Femur (tissue), 1 donor: ENCODE results near the gene LBH.

Experiments
- DNase-seq: peaks from one replicate; pipeline ENCODE4 v3.0.0-alpha.2; 2017

The LBH gene

GRCh38 chr2:30235859-30236535, 4.7 kb downstream of the LBH start:
- DNase-seq, result no peak

- DNase-seq, result no peak
Measured at GRCh38 chr2:30236591-30237238, 5.4 kb downstream of the LBH start.

DNA sequence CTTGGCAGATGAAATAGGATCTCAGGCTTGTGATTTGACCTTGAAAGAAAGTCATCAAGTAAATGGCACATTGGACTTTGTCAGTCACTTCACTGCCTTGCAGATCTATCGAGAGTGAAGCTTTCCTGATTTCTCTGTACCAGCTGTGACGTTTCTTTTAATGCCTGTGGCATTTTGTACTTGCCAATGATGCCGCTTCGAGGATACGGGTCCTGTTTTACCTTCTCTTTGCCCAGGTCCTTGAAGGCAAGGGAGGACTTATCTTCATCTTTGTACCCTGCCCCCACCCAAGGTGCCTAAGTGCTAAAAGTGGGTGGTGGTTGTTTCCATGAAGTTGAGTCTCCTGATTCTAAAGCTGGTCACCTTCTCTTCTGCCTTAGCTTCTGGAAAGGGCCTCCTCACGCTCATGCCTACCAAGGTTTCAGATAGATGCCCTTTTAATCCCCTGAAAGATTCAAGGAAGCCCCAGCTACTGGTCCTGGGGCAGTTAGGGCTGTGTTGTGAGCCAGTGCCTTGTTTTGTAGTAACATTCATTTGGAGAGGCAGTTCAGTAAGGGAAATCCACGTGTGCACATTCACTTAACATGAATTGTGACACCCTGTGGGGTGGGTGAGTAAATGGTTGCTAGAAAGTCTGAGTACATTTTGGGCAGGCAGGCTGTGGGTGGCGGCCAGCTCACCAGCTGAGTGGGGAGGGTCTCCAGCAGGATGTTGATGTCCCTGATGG, 6.1 kb downstream of the LBH start:
- DNase-seq, result no peak

DNA sequence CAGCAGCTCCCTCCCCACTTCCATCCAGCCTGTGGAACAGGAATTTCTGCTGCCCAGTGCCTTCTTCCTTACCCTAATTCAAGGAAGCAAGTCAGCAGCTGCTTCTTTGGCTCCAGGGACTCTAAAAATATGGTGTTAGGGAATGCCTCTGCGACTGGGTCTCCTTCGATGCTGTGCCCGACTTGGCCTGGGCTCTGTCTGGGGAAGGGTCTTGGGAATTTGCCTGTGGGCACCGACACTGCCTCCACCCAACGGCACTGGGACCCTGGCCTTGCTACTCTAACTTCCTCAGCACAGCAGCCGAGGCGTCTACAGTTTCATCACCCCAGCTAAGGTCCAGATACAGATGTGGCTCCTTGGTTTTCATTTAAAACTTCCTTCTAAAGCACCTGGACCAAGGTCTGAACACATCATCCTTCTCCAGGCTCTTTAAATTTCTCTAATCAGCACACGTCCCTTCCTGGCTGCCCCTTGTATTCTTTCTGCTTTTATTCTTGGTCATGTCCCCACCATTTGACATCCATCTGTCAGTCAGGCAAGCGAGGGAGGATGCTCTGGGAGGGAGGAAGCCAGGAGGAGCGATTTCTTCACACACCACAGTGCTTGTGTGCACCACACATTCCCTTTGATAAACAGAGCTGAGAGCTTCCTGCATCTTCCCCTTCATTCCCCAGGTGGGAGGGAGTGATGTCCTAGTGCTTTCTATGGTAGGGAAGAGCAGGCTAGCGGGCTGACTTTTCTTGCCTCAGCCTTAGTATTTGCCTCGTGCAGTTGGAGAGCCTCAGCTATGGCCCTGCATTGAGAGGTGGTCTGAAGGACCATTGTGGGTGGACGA, 6.8 kb downstream of the LBH start:
- DNase-seq, result no peak

- peak; percentile 83 for DNase-seq
Measured at GRCh38 chr2:30239308-30239985, 8.1 kb downstream of the LBH start.

- DNase-seq, result peak; percentile 42
Measured at GRCh38 chr2:30239986-30240752, 8.8 kb downstream of the LBH start.

DNA sequence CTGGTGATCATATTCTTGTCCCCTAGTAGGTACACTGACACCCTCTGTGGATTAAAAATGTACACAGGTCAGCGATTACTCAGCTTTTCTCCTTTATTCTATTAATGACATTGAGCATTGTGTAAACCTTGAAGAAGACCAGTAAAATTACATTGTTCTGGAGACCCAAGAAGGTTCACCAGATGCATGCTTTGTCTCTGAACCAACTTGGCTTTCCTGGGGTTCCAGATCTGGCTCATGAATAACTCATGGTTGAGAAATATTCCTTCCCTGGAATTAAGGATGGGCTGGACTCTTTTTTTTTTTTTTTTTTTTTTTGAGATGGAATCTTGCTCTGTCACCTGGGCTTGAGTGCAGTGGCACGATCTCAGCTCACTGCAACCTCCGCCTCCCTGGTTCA, 11.9 kb downstream of the LBH start:
- DNase-seq, result no peak

- DNase-seq, result no peak
Measured at GRCh38 chr2:30245364-30245763, 14.0 kb downstream of the LBH start.

DNA sequence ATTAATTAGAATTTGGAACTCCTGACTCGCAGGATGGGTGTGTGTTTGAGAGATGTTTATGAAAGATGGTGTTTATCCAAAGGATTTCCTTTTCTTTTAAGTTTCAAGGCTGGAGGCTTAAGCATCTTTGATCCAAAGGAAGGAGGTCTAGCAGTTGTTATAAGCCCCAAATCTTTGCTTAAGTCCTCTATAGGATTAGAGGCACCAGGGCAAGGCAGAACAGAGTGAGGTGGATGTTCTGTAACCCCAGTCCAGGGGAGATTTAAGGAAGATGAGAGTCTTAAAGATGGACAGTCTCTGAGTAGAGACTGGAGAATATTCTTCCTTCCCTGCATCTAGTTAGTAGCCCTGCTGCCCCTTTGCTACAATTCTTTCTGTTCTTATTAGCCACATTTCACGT, 17.5 kb downstream of the LBH start:
- DNase-seq, result no peak

DNA sequence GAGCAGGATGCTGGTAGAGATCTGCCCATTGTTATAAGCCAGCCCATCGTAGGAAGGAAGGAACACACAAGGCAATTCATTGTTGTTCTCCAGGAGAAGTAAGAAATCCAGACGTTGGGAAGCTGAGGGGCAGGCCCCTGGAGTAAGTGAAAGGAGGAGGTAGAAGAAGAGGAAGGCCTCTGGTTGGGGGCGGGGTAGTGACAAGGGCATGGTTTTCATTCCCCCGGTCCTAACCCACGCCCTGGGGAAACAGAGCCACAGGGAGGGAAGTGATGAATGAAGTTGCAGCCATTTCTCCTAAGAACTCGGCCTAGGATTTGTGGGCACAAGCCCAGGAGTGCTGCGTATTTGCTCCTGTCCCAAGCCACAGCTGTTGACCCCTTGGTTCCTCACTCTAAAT, 18.0 kb downstream of the LBH start:
- no peak for DNase-seq

DNA sequence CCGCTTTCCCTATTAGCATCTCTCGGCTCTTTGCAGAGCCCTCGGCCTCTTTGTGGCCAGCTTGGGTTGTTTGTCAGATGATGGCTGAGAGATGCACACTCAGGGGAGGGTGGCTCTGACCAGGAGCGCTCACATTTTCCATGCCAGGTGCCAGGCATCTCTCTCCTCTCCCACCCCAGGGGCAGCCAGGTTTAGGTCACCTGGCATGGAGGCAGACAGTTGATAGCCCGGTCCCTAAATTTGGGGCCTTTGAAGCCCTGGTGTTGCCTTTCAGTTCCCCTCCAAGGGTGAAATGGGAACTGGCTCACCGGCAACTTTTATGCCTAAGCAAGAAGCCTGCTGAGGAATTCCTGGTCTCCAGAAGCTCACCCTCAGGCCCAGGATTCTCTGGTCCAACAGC, 19.1 kb downstream of the LBH start:
- DNase-seq, result no peak

GRCh38 chr2:30252723-30253701, 21.7 kb downstream of the LBH start:
- DNase-seq, result peak; percentile 80

DNA sequence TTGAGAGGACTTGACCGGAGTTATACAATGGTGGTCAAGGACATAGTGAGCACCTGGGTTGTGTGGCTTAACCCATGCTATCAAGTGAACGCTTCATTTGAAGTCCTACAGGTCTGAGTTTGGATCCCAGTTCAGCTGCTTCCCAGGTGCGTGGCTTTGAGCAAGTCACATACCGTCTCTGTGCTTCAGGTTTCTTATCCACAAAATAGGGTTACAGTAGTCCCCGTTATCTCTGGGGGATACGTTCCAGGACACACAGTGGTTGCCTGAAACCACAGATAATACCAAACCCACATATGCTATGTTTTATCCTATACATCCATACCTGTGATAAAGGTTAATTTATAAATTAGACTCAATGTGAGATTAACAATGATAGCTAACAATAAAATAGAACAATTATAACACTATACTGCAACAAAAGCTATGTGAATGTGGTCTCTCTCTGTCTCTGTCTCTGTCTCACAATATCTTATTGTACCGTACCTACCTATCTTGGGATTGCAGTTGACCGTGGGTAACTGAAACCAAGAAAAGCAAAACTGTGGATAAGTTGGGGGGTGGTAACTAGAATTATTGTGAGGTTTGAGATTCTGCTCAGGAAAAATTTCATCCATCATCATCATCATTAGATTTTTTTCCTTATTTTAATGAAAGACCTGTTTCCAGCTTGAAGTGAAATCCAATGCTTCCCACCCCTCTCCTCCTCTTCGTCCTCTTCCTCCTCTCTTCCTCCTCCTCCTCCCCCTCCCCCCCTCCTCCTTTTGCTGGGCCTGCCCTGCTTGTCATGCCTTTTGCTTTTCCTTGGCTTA, 22.7 kb downstream of the LBH start:
- DNase-seq, result no peak

- DNase-seq, result no peak
Measured at GRCh38 chr2:30254685-30255001, 23.3 kb downstream of the LBH start.

- DNase-seq, result no peak
Measured at GRCh38 chr2:30255026-30255425, 23.7 kb downstream of the LBH start.

- no peak for DNase-seq
Measured at GRCh38 chr2:30255466-30256408, 24.4 kb downstream of the LBH start.

GRCh38 chr2:30257266-30258214, 26.2 kb downstream of the LBH start:
- DNase-seq, result no peak
